Mesendoderm (in vitro differentiated cells): Measurements from ENCODE around the gene PKD2.
A peak's percentile ranks its signal among the peaks of the same experiment; 100 is the strongest.

Experiments
- DNase-seq: peaks from one replicate; pipeline ENCODE4 v3.0.0; 2013
- H2AK5ac ChIP-seq: 2 replicates; pipeline ENCODE4 v1.6.1; 2013; ENCODE audit warnings: low read length, inconsistent platforms
- H2BK120ac ChIP-seq: 2 replicates; pipeline ENCODE4 v1.6.1; 2013; ENCODE audit warnings: low read depth, mild to moderate bottlenecking, low read length, moderate library complexity, mixed read lengths
- H2BK15ac ChIP-seq: replicated peaks from 2 replicates; pipeline ENCODE4 v1.6.1; 2013; ENCODE audit warnings: low read depth, mild to moderate bottlenecking, moderate library complexity
- H2BK5ac ChIP-seq: 2 replicates; pipeline ENCODE4 v1.6.1; 2013; ENCODE audit warnings: low read length, inconsistent platforms
- H3K18ac ChIP-seq: 2 replicates; pipeline ENCODE4 v1.6.1; 2013; ENCODE audit warnings: mild to moderate bottlenecking, low read length, mixed read lengths
- H3K23ac ChIP-seq: one replicate; pipeline ENCODE4 v1.6.1; 2013; ENCODE audit warnings: low read length
- H3K27ac ChIP-seq: 2 replicates; pipeline ENCODE4 v1.5.1; 2013; ENCODE audit warnings: low read depth, mild to moderate bottlenecking, inconsistent platforms, low read length, moderate library complexity
- H3K27me3 ChIP-seq: 2 replicates; pipeline ENCODE4 v1.6.1; 2013; ENCODE audit warnings: low read length, control low read depth, mild to moderate bottlenecking, inconsistent platforms; ENCODE audit not compliant: insufficient read depth, poor library complexity
- H3K36me3 ChIP-seq: 2 replicates; pipeline ENCODE4 v1.6.1; 2013; ENCODE audit warnings: low read length, inconsistent platforms; ENCODE audit not compliant: control insufficient read depth, insufficient read depth
- H3K4ac ChIP-seq: one replicate; pipeline ENCODE4 v1.6.1; 2013; ENCODE audit warnings: low read depth, mild to moderate bottlenecking, low read length, moderate library complexity
- H3K4me1 ChIP-seq: 2 replicates; pipeline ENCODE4 v1.6.1; 2013; ENCODE audit warnings: low read depth, low read length, inconsistent platforms; ENCODE audit not compliant: control insufficient read depth
- H3K4me2 ChIP-seq: 2 replicates; pipeline ENCODE4 v1.6.1; 2013; ENCODE audit warnings: low read length
- H3K4me3 ChIP-seq: 2 replicates; pipeline ENCODE4 v1.5.1; 2013; ENCODE audit warnings: mild to moderate bottlenecking, low read length
- H3K56ac ChIP-seq: one replicate; pipeline ENCODE4 v1.6.1; 2013; ENCODE audit warnings: low read length
- H3K79me1 ChIP-seq: 2 replicates; pipeline ENCODE4 v1.6.1; 2013; ENCODE audit warnings: low read length, inconsistent platforms
- H3K79me2 ChIP-seq: 2 replicates; pipeline ENCODE4 v1.6.1; 2013; ENCODE audit warnings: mild to moderate bottlenecking, low read length; ENCODE audit not compliant: control insufficient read depth, insufficient read depth
- H3K9ac ChIP-seq: 2 replicates; pipeline ENCODE4 v1.6.1; 2013; ENCODE audit warnings: low read length, inconsistent platforms
- H4K5ac ChIP-seq: one replicate; pipeline ENCODE4 v1.6.1; 2013; ENCODE audit warnings: low read length
- H4K8ac ChIP-seq: one replicate; pipeline ENCODE4 v1.6.1; 2013; ENCODE audit warnings: low read depth, mild to moderate bottlenecking, control low read depth, low read length, moderate library complexity
- WGBS: extraction: QIAGEN DNeasy Blood & Tissue Kit; methylation state at CpG from one replicate; pipeline ENCODE4 v1.1.7; 2013; ENCODE audit warnings: low lambda C conversion rate, missing lambda C conversion rate; ENCODE audit not compliant: insufficient coverage; ENCODE audit errors: extremely low coverage; 5-methylcytosine and 5-hydroxymethylcytosine counted together

The PKD2 gene

DNA sequence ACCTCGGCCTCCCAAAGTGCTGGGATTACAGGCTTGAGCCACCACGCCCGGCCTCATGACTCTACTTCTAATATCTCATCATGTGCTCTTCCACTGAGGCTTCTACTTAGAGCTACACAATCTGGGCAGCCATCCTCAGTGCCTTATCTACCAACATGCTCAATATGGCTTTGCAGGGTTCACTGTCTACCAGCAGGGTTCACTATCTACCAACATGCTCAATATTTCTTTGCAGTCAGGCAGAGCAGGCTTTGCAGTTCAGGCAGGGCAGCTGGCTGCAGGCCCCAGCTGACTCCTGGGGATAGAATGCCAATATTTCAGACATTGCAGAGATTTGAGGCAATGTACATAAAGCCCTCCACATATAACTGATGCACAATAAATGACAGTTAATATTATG lies 47.5 kb downstream of the PKD2 start:
- WGBS, result no CpG with 5 or more reads among the region's 3 CpGs
- DNase-seq, result peak; percentile 79
- H2BK15ac ChIP-seq, result no peak overlapping the region

DNA sequence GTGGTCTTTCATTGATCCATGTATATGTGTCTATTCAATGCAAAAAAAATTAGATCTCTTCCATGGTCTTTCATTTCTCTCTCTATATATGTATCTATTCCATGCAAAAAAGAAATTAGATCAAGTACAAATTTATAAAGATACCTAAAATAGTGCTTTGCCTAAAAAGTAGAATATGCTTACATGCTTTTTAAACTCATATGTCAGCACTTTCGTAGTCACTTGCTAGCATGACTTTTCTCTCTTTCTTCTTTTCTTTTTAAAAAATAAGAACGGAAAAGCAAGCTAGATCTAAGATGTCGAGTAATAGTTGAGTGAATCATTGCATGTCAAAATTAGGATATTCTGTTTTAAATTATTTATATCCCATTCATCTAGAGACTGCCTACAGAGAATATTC lies 50.9 kb downstream of the PKD2 start:
- no peaks in the 10 kb centered on the region for H3K79me1 ChIP-seq
- no peak overlapping the region for H3K56ac ChIP-seq
- H2BK15ac ChIP-seq, result no peak overlapping the region
- H3K4ac ChIP-seq, result no peak overlapping the region
- no peak overlapping the region for H3K4me3 ChIP-seq
- H3K23ac ChIP-seq, result no peak overlapping the region
- H2BK5ac ChIP-seq, result no peak overlapping the region
- no peaks in the 10 kb centered on the region for H3K79me2 ChIP-seq
- no peak for DNase-seq
- H3K9ac ChIP-seq, result no peak overlapping the region
- no peak overlapping the region for H3K4me2 ChIP-seq
- no peak overlapping the region for H3K27ac ChIP-seq
- no peak overlapping the region for H4K8ac ChIP-seq
- H3K36me3 ChIP-seq, result peaks cover 4% of the 10 kb centered on the region
- no peak overlapping the region for H3K18ac ChIP-seq
- no peaks in the 10 kb centered on the region for H3K4me1 ChIP-seq
- H2AK5ac ChIP-seq, result no peak overlapping the region
- H3K27me3 ChIP-seq, result no peaks in the 10 kb centered on the region
- no CpG with 5 or more reads among the region's 3 CpGs for WGBS
- H2BK120ac ChIP-seq, result no peak overlapping the region
- no peak overlapping the region for H4K5ac ChIP-seq

More for the DNA sequence above, 47.5 kb downstream of the PKD2 start:
- H2BK120ac ChIP-seq, result no peak overlapping the region
- H2AK5ac ChIP-seq, result no peak overlapping the region
- H4K5ac ChIP-seq, result no peak overlapping the region
- H3K79me1 ChIP-seq, result no peaks in the 10 kb centered on the region
- peaks cover 8% of the 10 kb centered on the region for H3K36me3 ChIP-seq
- H3K4ac ChIP-seq, result no peak overlapping the region
- H3K56ac ChIP-seq, result no peak overlapping the region
- H3K4me1 ChIP-seq, result no peaks in the 10 kb centered on the region
- H4K8ac ChIP-seq, result no peak overlapping the region
- no peak overlapping the region for H3K4me2 ChIP-seq
- no peak overlapping the region for H3K27ac ChIP-seq
- no peak overlapping the region for H3K9ac ChIP-seq
- H3K18ac ChIP-seq, result no peak overlapping the region
- no peaks in the 10 kb centered on the region for H3K79me2 ChIP-seq
- H3K4me3 ChIP-seq, result no peak overlapping the region
- no peak overlapping the region for H2BK5ac ChIP-seq
- no peak overlapping the region for H3K23ac ChIP-seq
- H3K27me3 ChIP-seq, result no peaks in the 10 kb centered on the region

DNA sequence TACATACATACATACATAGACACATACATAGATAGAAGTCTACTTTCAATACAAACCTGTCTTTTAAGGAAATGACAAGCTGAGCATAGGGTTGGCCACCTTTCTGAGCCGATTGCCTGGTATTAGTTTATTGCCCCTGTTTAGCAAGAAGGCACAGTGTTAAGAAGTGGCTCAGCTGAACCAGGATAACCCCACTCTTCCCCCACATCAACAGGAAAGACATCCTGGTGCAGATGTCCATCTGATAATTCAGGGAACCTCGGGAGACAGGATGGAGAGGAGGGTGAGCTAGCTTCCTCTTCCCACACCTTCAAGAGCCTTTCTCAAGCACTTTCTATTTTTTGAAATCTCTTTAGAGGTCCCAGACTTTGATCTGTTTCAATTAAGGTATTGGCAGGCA lies 52.3 kb downstream of the PKD2 start:
- no peak for DNase-seq
- no CpG with 5 or more reads among the region's 2 CpGs for WGBS
- Histone ChIP-seq H3K56ac (no peak overlapping the region), H4K5ac (no peak overlapping the region), H2BK5ac (no peak overlapping the region), H4K8ac (no peak overlapping the region), H3K9ac (no peak overlapping the region), H3K27me3 (no peaks in the 10 kb centered on the region), H3K4me1 (no peaks in the 10 kb centered on the region), H2AK5ac (no peak overlapping the region), H3K4me3 (no peak overlapping the region), H3K4ac (no peak overlapping the region), H3K36me3 (peaks cover 4% of the 10 kb centered on the region), H3K23ac (no peak overlapping the region), H2BK15ac (no peak overlapping the region), H2BK120ac (no peak overlapping the region), H3K4me2 (no peak overlapping the region), H3K18ac (no peak overlapping the region), H3K27ac (no peak overlapping the region), H3K79me1 (no peaks in the 10 kb centered on the region), H3K79me2 (no peaks in the 10 kb centered on the region)

DNA sequence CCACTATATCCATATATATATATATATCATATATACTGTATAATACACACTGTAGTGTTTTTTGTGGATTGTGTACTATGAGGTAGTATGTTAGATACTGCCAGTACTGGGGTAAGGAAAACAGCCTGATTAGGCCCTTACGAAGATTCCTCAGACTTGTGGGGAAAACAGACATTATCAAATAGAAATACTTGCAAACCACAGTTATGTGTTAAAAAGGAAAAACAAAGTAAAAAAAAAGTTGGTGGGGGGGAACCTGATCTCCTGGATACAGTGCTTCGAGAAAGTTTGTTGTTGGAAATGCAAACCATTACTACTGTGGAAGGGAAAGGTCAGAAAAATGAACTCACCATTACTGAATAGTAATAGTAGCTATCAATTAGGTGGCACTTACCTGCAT lies 53.0 kb downstream of the PKD2 start:
- Histone ChIP-seq H3K27me3 (no peaks in the 10 kb centered on the region), H4K5ac (no peak overlapping the region), H2BK5ac (no peak overlapping the region), H3K9ac (no peak overlapping the region), H3K56ac (no peak overlapping the region), H3K4me3 (no peak overlapping the region), H3K27ac (no peak overlapping the region), H3K4me2 (no peak overlapping the region), H3K79me2 (no peaks in the 10 kb centered on the region), H3K36me3 (peaks cover 4% of the 10 kb centered on the region), H3K23ac (no peak overlapping the region), H3K79me1 (no peaks in the 10 kb centered on the region), H4K8ac (no peak overlapping the region), H2AK5ac (no peak overlapping the region), H3K4me1 (no peaks in the 10 kb centered on the region), H2BK15ac (no peak overlapping the region), H3K18ac (no peak overlapping the region), H2BK120ac (no peak overlapping the region), H3K4ac (no peak overlapping the region)
- no peak for DNase-seq
- no CpG with 5 or more reads among the region's 2 CpGs for whole genome bisulfite sequencing

DNA sequence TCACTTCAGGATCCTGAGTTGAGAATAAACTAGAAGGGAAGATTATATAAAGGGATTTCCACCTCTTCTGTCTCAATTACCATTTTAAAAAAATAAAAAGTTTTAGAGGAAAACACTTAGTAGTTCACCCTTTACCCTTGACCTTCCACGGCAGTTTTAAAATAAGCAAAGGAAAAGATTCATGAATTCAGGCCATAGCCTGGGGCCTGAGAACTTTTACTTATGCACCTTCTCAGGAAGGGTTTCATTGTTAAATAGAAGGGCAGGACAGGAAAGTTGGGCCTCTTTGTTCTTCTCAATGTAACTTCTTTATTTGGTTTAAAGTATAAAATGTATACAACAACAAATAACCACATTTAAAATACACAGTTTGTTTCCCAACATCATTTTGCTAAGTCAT lies 54.9 kb downstream of the PKD2 start:
- WGBS, result no CpG with 5 or more reads among the region's 1 CpG
- no peaks in the 10 kb centered on the region for H3K4me1 ChIP-seq
- H2AK5ac ChIP-seq, result no peak overlapping the region
- H4K5ac ChIP-seq, result no peak overlapping the region
- no peaks in the 10 kb centered on the region for H3K79me2 ChIP-seq
- H3K23ac ChIP-seq, result no peak overlapping the region
- DNase-seq, result no peak
- no peaks in the 10 kb centered on the region for H3K27me3 ChIP-seq
- H4K8ac ChIP-seq, result no peak overlapping the region
- H3K18ac ChIP-seq, result no peak overlapping the region
- no peak overlapping the region for H3K9ac ChIP-seq
- H3K79me1 ChIP-seq, result no peaks in the 10 kb centered on the region
- H3K4me3 ChIP-seq, result no peak overlapping the region
- no peak overlapping the region for H3K4me2 ChIP-seq
- no peak overlapping the region for H3K56ac ChIP-seq
- no peak overlapping the region for H2BK15ac ChIP-seq
- H2BK5ac ChIP-seq, result no peak overlapping the region
- no peak overlapping the region for H2BK120ac ChIP-seq
- H3K27ac ChIP-seq, result no peak overlapping the region
- no peak overlapping the region for H3K4ac ChIP-seq
- H3K36me3 ChIP-seq, result peaks cover 5% of the 10 kb centered on the region

DNA sequence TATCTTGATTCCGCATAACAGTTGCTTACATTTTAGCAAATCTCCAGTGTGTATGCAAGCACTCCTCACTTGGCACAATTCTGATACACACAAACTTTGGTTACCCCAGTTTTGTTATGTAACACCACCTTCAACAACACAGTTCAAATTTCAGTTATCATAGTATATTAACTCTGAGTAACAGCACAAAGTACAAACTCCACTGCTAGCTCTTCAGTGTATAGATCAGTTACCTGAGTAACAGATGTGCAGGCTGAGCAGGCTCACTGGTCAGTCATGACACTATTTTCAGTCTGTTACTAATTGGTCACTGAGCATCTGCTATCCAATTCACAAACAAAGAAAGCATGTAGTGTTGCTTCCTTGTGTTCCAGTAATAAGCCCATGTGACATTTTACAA lies 55.4 kb downstream of the PKD2 start:
- Histone ChIP-seq H3K4me2 (no peak overlapping the region), H4K5ac (no peak overlapping the region), H3K18ac (no peak overlapping the region), H3K4ac (no peak overlapping the region), H3K36me3 (peaks cover 8% of the 10 kb centered on the region), H3K9ac (no peak overlapping the region), H3K4me1 (no peaks in the 10 kb centered on the region), H2BK15ac (no peak overlapping the region), H2AK5ac (no peak overlapping the region), H4K8ac (no peak overlapping the region), H2BK5ac (no peak overlapping the region), H3K4me3 (no peak overlapping the region), H3K23ac (no peak overlapping the region), H3K56ac (no peak overlapping the region), H3K79me1 (no peaks in the 10 kb centered on the region), H3K79me2 (no peaks in the 10 kb centered on the region), H3K27ac (no peak overlapping the region), H3K27me3 (no peaks in the 10 kb centered on the region), H2BK120ac (no peak overlapping the region)
- DNase-seq, result no peak
- no CpG with 5 or more reads among the region's 1 CpG for WGBS
